NCI-H1694 (cell line): ENCODE data around the gene RRAD.
"Not testable (repeated sequence)": the region's sequence is repeated elsewhere in the genome, so short reads cannot be mapped to it uniquely, and the experiment has no call there.

Source experiments
- DNase-seq: peaks from one replicate; lab custom pipeline; 2025; lab: John Stamatoyannopoulos, UW

The RRAD gene

GRCh38 chr16:66900721-66901441, 24.5 kb downstream of the RRAD start:
- no peak for DNase-seq

DNA sequence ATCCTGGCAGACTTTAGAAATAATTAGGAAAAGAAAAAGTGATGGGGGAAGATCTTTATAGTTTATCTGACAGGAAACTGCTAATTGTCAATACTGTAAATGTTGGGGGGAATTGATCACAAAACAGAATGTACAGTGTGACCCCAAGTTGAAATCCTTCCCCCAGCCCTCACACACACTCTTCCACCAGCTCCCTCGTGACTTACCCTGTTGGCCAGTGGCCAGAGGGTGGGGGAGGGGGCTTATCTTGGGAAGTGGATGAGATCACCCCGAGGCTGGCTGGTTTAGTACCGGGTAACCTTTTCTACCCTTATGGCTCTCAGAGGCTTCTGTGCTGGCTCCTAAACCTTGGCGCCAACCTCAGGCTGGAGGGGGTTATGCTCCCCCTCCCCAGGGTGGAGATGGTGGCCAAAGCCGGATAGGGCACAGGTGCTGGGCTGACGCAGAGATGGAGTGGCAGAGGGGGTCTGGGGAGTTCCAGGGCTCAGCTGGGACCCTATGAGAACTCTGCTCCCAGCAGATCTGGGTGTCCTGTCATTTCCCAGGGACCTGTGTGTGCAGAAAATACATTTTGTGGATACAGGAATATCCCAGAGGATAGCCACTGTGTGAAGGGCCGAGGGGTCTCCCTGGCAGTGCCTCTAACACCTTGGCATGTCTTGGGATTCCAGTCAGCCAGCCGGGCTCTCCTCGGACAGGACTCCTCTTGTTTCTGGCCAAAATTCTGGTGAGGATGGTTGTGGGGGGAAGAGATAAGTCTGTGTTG, 25.2 kb downstream of the RRAD start:
- DNase-seq: no peak

GRCh38 chr16:66899310-66899944, 25.9 kb downstream of the RRAD start:
- no peak for DNase-seq

DNA sequence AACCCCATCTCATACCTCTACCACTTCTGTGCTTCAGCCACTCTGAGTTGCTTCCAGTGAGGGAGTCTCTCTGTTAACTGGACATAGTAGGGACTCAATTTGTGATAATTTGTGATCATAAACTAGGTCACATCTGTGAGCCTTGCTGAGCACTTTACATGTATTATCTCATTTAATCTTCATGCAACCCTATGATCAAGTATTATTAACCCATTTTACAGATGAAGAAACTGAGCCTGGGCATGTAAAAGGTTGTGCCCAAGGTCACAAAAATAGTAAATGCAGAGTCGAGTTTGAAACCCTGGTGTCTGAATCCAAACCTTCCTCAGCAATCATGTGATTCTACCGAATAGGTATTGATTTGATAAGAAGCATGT, 26.4 kb downstream of the RRAD start:
- no peak for DNase-seq

- DNase-seq: no peak
Observed at GRCh38 chr16:66898207-66898606, 27.1 kb downstream of the RRAD start.

GRCh38 chr16:66896682-66897081, 28.7 kb downstream of the RRAD start:
- DNase-seq: not testable (repeated sequence)

DNA sequence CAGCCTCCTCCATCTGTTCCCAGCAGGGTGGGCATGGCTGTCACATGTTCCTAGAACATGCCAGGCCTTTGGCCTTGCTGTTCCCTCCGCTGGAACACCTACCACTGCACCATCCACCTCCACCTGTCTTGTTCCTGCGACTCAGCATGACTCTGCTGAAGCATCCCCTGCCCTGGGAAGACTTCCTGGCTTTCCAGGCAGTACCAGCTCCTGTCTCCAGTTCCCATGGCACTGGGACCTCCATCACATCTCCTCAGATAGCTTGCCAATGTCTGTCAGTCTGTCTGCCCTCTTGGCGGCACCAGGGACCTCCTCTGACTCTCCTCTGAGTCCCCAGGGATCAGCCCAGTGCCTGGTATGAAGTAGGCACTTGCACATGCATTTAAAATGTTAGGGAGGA, 29.3 kb downstream of the RRAD start:
- no peak for DNase-seq

GRCh38 chr16:66895689-66895979, 29.7 kb downstream of the RRAD start:
- DNase-seq: no peak

GRCh38 chr16:66894948-66895688, 30.2 kb downstream of the RRAD start:
- DNase-seq: peak; percentile 60

- no peak for DNase-seq
Observed at GRCh38 chr16:66894055-66894454, 31.3 kb downstream of the RRAD start.

- DNase-seq: no peak
Observed at GRCh38 chr16:66891797-66892196, 33.5 kb downstream of the RRAD start.

DNA sequence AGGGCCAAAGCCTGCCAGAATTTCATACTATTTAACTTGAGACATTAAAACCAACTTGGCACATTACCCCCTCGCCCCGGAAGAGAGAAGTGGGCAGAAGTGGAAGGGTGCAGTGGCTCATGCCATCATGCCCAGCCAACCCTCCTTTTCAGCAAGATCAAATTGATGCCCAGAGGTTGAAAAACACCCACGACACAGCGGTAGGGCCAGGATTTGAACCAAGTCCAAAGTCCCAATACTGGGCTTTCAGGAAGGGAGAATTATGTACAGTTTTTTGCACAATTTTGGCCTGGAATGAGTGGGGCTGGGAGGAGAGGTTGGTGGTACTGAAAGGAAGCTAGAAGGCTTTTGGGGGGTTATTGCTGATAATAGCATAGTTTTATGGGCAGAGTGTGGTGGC, 34.0 kb downstream of the RRAD start:
- DNase-seq: no peak

DNA sequence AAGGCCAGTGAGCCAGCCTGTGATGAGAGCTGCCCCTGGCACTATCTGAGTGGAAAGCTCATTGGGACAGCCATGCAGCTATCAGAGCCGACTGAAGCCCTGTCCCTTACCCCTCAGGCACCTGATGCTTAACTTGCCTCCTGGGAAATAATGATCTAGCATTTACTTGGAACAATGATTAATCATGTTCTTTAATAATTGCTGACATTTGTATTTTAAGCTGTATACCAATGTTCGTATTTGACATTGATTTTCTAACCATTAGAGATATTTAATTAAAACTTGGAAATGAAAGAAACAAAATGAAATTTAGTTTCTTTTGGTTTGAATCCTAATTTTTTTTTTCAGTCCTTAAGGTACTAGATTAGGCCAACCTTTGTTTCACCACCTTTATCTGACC, 34.5 kb downstream of the RRAD start:
- DNase-seq: no peak

DNA sequence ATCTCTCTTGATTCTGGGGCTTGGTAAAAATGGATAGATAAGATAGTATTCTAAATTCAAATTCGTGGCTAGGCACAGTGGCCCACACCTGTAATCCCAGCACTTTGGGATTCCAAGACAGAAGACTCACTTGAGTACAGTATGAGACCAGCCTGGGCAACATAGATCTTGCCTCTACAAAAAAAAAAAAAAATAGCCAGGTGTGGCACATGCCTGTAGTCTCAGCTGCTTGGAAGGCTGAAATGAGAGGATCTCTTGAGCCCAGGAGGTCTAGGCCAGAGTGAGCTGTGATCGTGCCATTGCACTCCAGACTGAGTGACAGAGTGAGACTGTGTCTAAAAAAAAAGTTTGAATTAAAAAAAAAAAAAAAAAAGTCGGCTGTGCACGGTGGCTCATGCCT, 35.7 kb downstream of the RRAD start:
- DNase-seq: no peak

GRCh38 chr16:66888647-66889615, 36.4 kb downstream of the RRAD start:
- no peak for DNase-seq

DNA sequence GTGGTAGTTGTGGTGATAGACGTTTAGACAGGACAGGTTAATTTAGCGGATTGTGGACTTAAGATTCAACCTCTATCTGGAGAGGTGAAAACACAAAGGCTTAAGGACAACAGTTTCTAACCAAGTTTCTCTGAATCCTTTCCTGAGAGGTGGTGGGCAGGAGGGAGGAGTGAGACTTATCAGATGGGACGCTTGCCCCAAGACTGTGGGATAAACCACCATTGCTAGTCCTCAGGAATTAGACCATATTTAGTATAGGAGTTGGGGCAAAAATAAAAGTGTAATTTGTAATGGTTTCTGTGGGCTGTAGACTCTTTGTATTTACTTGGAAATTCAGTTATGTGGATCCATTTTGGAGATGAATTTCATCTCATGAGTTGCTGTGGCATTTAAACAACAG, 38.4 kb downstream of the RRAD start:
- DNase-seq: no peak

GRCh38 chr16:66886321-66886720, 39.0 kb downstream of the RRAD start:
- no peak for DNase-seq

- DNase-seq: no peak
Observed at GRCh38 chr16:66885491-66885890, 39.8 kb downstream of the RRAD start.

GRCh38 chr16:66882702-66883101, 42.6 kb downstream of the RRAD start:
- DNase-seq: no peak

DNA sequence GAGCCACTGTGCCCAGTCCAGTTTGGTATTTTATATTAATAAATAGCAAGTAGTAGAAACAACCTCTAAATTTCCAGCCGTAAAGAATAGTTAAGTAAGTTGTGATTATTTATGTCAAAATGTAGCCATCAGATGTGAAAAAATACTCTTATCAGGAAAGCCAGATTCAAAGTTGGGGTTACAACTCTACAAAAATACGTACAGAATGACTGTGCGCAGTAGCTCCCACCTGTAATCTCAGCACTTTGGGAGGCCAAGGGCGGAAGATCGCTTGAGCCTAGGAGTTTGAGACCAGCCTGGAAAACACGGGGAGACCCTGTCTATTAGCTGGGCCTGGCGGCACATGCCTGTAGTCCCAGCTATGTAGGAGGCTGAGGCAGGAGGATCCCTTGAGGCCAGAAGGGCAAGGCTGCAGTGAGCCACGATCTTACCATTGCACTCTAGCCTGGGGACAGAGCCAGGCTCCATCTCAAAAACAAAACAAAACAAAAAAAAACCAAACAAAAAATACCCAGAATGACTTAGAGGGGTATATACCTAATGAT, 43.3 kb downstream of the RRAD start:
- DNase-seq: no peak

- no peak for DNase-seq
Observed at GRCh38 chr16:66881560-66881959, 43.8 kb downstream of the RRAD start.
